Neural progenitor cell (in vitro differentiated cells): ENCODE data around the gene HDAC2. TPM values are rescaled to one million over a fixed set of nuclear protein-coding genes. Genes with fewer than 3 reads are reported as not detected.
A peak's percentile ranks its signal among the peaks of the same experiment; 100 is the strongest.

ENCODE experiments used
- DNase-seq: peaks from one replicate; pipeline ENCODE4 v3.0.0-alpha.2; 2016; ENCODE audit warnings: low spot score
- H2AFZ ChIP-seq: fragments of 200-600 bp; sonication (generic); replicated peaks from 2 replicates; pipeline ENCODE4 v1.6.1; 2016; ENCODE audit warnings: antibody characterized with exemption
- H3F3A ChIP-seq: fragments of 200-600 bp; sonication (generic); 2 replicates; pipeline ENCODE4 v1.6.1; 2016; ENCODE audit warnings: antibody characterized with exemption, low read depth
- H3K27ac ChIP-seq: fragments of 200-600 bp; sonication (generic); 2 replicates; pipeline ENCODE4 v1.5.1; 2016; ENCODE audit warnings: mild to moderate bottlenecking
- H3K27me3 ChIP-seq: fragments of 200-600 bp; sonication (generic); 2 replicates; pipeline ENCODE4 v1.6.1; 2016; ENCODE audit warnings: mild to moderate bottlenecking, moderate library complexity
- H3K36me3 ChIP-seq: fragments of 200-600 bp; sonication (generic); 2 replicates; pipeline ENCODE4 v1.5.1; 2016
- H3K4me1 ChIP-seq: fragments of 200-600 bp; sonication (generic); 2 replicates; pipeline ENCODE4 v1.6.1; 2016; ENCODE audit warnings: mixed run types
- H3K4me2 ChIP-seq: fragments of 200-600 bp; sonication (generic); 2 replicates; pipeline ENCODE4 v1.6.1; 2016
- H3K4me3 ChIP-seq: fragments of 200-600 bp; sonication (generic); 2 replicates; pipeline ENCODE4 v1.5.1; 2016
- H3K79me2 ChIP-seq: fragments of 200-600 bp; sonication (generic); 2 replicates; pipeline ENCODE4 v1.6.1; 2016; ENCODE audit warnings: low read depth
- H3K9ac ChIP-seq: fragments of 200-600 bp; sonication (generic); 2 replicates; pipeline ENCODE4 v1.6.1; 2016
- H3K9me3 ChIP-seq: fragments of 200-600 bp; sonication (generic); 2 replicates; pipeline ENCODE4 v1.5.1; 2016; ENCODE audit warnings: low read depth
- H4K20me1 ChIP-seq: fragments of 200-600 bp; sonication (generic); 2 replicates; pipeline ENCODE4 v1.6.1; 2016; ENCODE audit warnings: low read depth
- H3K27ac Mint-ChIP-seq: 3 replicates; pipeline ENCODE4 v1.8.0; 2021; ENCODE audit warnings: mixed read lengths
- H3K27me3 Mint-ChIP-seq: 2 replicates; pipeline ENCODE4 v1.8.0; 2022; ENCODE audit warnings: low read depth, mild to moderate bottlenecking, inconsistent platforms, moderate library complexity, mixed read lengths; ENCODE audit not compliant: insufficient read depth
- H3K36me3 Mint-ChIP-seq: 3 replicates; pipeline ENCODE4 v1.8.0; 2021; ENCODE audit warnings: mixed read lengths
- H3K4me1 Mint-ChIP-seq: 3 replicates; pipeline ENCODE4 v1.8.0; 2021; ENCODE audit warnings: mixed read lengths
- H3K4me3 Mint-ChIP-seq: 3 replicates; pipeline ENCODE4 v1.8.0; 2021; ENCODE audit warnings: mild to moderate bottlenecking, moderate library complexity, mixed read lengths
- H3K9me3 Mint-ChIP-seq: 3 replicates; pipeline ENCODE4 v1.8.0; 2020; ENCODE audit warnings: mixed read lengths
- CTCF ChIP-seq: fragments of 200-600 bp; sonication (generic); IDR thresholded peaks from 2 replicates; pipeline ENCODE4 v1.5.1; 2017; ENCODE audit warnings: antibody characterized with exemption, mild to moderate bottlenecking
- EZH2 ChIP-seq: fragments of 200-600 bp; sonication (generic); IDR thresholded peaks from 2 replicates; pipeline ENCODE4 v1.6.1; 2017; ENCODE audit warnings: antibody characterized with exemption, mild to moderate bottlenecking, moderate library complexity
- EZH2phosphoT487 ChIP-seq: fragments of 200-600 bp; sonication (generic); IDR thresholded peaks from 2 replicates; pipeline ENCODE4 v1.6.1; 2017; ENCODE audit warnings: antibody characterized with exemption
- total RNA-seq: library from RNA; depleted of rRNA; stranded (reverse); fragments of >200 nt; gene quantifications from 2 replicates; pipeline ENCODE4 v1.2.3, GENCODE V29; 2015; ENCODE audit warnings: low replicate concordance

The HDAC2 gene
- total RNA-seq, 1 donor from 2014 or later, result 429 TPM

- Mint-ChIP-seq H3K27ac (no peak overlapping the region), H3K9me3 (no peaks in the 10 kb centered on the region), H3K4me1 (peaks cover 3% of the 10 kb centered on the region), H3K36me3 (peaks cover 6% of the 10 kb centered on the region), H3K4me3 (no peak overlapping the region), H3K27me3 (peaks cover 2% of the 10 kb centered on the region)
- Histone ChIP-seq H2AFZ (no peak overlapping the region), H3K4me2 (no peak overlapping the region), H3K79me2 (no peaks in the 10 kb centered on the region), H3K4me1 (no peaks in the 10 kb centered on the region), H3K27ac (no peak overlapping the region), H3K36me3 (no peaks in the 10 kb centered on the region), H3K27me3 (no peaks in the 10 kb centered on the region), H3K9me3 (no peaks in the 10 kb centered on the region), H3K4me3 (no peak overlapping the region), H3K9ac (no peak overlapping the region), H3F3A (no peaks in the 10 kb centered on the region), H4K20me1 (no peaks in the 10 kb centered on the region)
- DNase-seq, result no peak
- no peak for TF ChIP-seq CTCF
- TF ChIP-seq EZH2phosphoT487, result no peak
- TF ChIP-seq EZH2, result no peak
These were observed 27.9 kb upstream of the HDAC2 start for GRCh38 chr6:113998811-113999210.

- Histone ChIP-seq H4K20me1 (no peaks in the 10 kb centered on the region), H3K36me3 (no peaks in the 10 kb centered on the region), H3K27me3 (no peaks in the 10 kb centered on the region), H3K4me1 (no peaks in the 10 kb centered on the region), H3K27ac (no peak overlapping the region), H3K9me3 (no peaks in the 10 kb centered on the region), H3K4me2 (no peak overlapping the region), H3K4me3 (no peak overlapping the region), H3F3A (no peaks in the 10 kb centered on the region), H3K9ac (no peak overlapping the region), H3K79me2 (no peaks in the 10 kb centered on the region), H2AFZ (no peak overlapping the region)
- H3K4me3 Mint-ChIP-seq, result no peak overlapping the region
- peaks cover 3% of the 10 kb centered on the region for H3K4me1 Mint-ChIP-seq
- H3K27me3 Mint-ChIP-seq, result peaks cover 2% of the 10 kb centered on the region
- peaks cover 6% of the 10 kb centered on the region for H3K36me3 Mint-ChIP-seq
- no peaks in the 10 kb centered on the region for H3K9me3 Mint-ChIP-seq
- DNase-seq, result no peak
- no peak overlapping the region for H3K27ac Mint-ChIP-seq
- no peak for TF ChIP-seq EZH2phosphoT487
- no peak for TF ChIP-seq CTCF
- TF ChIP-seq EZH2, result no peak
These were observed 26.2 kb upstream of the HDAC2 start for GRCh38 chr6:113997116-113997515.

- Histone ChIP-seq H3F3A (no peaks in the 10 kb centered on the region), H3K79me2 (no peaks in the 10 kb centered on the region), H3K9ac (no peak overlapping the region), H3K4me2 (no peak overlapping the region), H3K27ac (no peak overlapping the region), H3K9me3 (no peaks in the 10 kb centered on the region), H2AFZ (peak overlapping the region; percentile 28), H3K36me3 (no peaks in the 10 kb centered on the region), H3K4me3 (no peak overlapping the region), H4K20me1 (no peaks in the 10 kb centered on the region), H3K4me1 (no peaks in the 10 kb centered on the region), H3K27me3 (no peaks in the 10 kb centered on the region)
- peaks cover 3% of the 10 kb centered on the region for H3K4me1 Mint-ChIP-seq
- peaks cover 2% of the 10 kb centered on the region for H3K27me3 Mint-ChIP-seq
- TF ChIP-seq EZH2phosphoT487 (no peak), CTCF (no peak), EZH2 (no peak)
- peaks cover 6% of the 10 kb centered on the region for H3K36me3 Mint-ChIP-seq
- no peak overlapping the region for H3K4me3 Mint-ChIP-seq
- peak; percentile 9 for DNase-seq
- peaks cover 7% of the 10 kb centered on the region for H3K9me3 Mint-ChIP-seq
- H3K27ac Mint-ChIP-seq, result no peak overlapping the region
These were observed 24.7 kb upstream of the HDAC2 start for GRCh38 chr6:113995634-113996033.
